ENCODE data around the gene SERPINC1. TPM values are rescaled to one million over a fixed set of nuclear protein-coding genes. Genes with fewer than 3 reads are reported as not detected.
A peak's percentile ranks its signal among the peaks of the same experiment; 100 is the strongest.

SERPINC1 gene
- total and polyA plus RNA-seq, 9 of the 15 experiments (the other 6 are each of a cell fraction or from before 2014, with no cell fraction given): 0.07 to 1.2 (median 0.50) TPM

GRCh38 chr1:173866413-173867115 is 50.6 kb downstream of the SERPINC1 start (continued):
- TF ChIP-seq PRDM10 (IDR thresholded peaks at IDR 0.05; ENCODE audit: partially characterized antibody) (no peak), TAF1 (IDR thresholded peaks at IDR 0.05; ENCODE audit: control insufficient read depth, extremely low read depth, insufficient read depth, low read length, severe bottlenecking) (peak; percentile 11), CBX8 (IDR thresholded peaks at IDR 0.05; ENCODE audit: borderline replicate concordance, extremely low read depth, low read depth, low read length, poor library complexity, severe bottlenecking) (no peak), BMI1 (IDR thresholded peaks at IDR 0.05; ENCODE audit: low read length) (no peak), KLF10 (CRISPR knock-in tag; IDR thresholded peaks at IDR 0.05) (no peak), VEZF1 (CRISPR knock-in tag; IDR thresholded peaks at IDR 0.05) (no peak), CBFA2T2 (conservative IDR thresholded peaks at IDR 0.05) (no peak), HLTF (IDR thresholded peaks at IDR 0.05) (no peak), ZBTB12 (CRISPR knock-in tag; IDR thresholded peaks at IDR 0.05) (no peak), ZNF277 (CRISPR knock-in tag; IDR thresholded peaks at IDR 0.05; ENCODE audit: borderline replicate concordance) (no peak), ZNF583 (CRISPR knock-in tag; IDR thresholded peaks at IDR 0.05) (no peak), ZNF695 (CRISPR knock-in tag; IDR thresholded peaks at IDR 0.05) (no peak), KDM5B (IDR thresholded peaks at IDR 0.05; ENCODE audit: insufficient replicate concordance, low read depth, low read length) (peak; percentile 45), FOXA1 (IDR thresholded peaks at IDR 0.05; ENCODE audit: borderline replicate concordance) (no peak), KAT8 (IDR thresholded peaks at IDR 0.05; ENCODE audit: low read depth) (no peak), EWSR1 (IDR thresholded peaks at IDR 0.05; ENCODE audit: borderline replicate concordance, low read depth, partially characterized antibody) (no peak), TCF7L2 (IDR thresholded peaks at IDR 0.05; ENCODE audit: low read depth, low read length) (no peak), TFE3 (CRISPR knock-in tag; IDR thresholded peaks at IDR 0.05) (no peak), RUNX1 (IDR thresholded peaks at IDR 0.05; ENCODE audit: low read depth) (no peak)

Data from K562 (cell line).